ENCODE measurements around the gene FRMD1.

Gene FRMD1

DNA sequence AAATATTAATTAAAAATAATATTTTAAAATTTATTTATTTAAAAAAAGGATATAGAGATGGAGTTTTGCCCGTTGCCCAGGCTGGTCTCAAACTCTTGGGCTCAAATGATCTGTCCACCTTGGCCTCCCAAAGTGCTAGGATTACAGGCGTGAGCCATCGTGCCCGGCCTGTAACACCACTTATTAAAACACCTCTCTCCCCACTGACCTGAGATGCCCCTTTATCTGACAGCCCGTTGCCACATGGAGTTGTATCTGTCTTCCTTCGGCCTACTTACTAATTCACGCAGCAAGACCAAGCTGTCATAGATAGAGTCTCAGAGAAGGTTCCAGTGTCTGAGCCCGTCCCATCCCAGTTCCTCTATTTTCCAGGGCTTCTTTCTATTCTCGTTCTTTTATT, 50.8 kb downstream of the FRMD1 start:
- no peak overlapping the region for H3K4me3 ChIP-seq (replicated peaks; ENCODE audit: insufficient read depth, low read length)
- H3K27ac ChIP-seq (replicated peaks), result no peak overlapping the region
- TF ChIP-seq, protein P1, sequence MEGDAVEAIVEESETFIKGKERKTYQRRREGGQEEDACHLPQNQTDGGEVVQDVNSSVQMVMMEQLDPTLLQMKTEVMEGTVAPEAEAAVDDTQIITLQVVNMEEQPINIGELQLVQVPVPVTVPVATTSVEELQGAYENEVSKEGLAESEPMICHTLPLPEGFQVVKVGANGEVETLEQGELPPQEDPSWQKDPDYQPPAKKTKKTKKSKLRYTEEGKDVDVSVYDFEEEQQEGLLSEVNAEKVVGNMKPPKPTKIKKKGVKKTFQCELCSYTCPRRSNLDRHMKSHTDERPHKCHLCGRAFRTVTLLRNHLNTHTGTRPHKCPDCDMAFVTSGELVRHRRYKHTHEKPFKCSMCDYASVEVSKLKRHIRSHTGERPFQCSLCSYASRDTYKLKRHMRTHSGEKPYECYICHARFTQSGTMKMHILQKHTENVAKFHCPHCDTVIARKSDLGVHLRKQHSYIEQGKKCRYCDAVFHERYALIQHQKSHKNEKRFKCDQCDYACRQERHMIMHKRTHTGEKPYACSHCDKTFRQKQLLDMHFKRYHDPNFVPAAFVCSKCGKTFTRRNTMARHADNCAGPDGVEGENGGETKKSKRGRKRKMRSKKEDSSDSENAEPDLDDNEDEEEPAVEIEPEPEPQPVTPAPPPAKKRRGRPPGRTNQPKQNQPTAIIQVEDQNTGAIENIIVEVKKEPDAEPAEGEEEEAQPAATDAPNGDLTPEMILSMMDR (IDR thresholded peaks at IDR 0.05; ENCODE audit: insufficient read depth, low read length), result no peak
- TF ChIP-seq, protein P2, sequence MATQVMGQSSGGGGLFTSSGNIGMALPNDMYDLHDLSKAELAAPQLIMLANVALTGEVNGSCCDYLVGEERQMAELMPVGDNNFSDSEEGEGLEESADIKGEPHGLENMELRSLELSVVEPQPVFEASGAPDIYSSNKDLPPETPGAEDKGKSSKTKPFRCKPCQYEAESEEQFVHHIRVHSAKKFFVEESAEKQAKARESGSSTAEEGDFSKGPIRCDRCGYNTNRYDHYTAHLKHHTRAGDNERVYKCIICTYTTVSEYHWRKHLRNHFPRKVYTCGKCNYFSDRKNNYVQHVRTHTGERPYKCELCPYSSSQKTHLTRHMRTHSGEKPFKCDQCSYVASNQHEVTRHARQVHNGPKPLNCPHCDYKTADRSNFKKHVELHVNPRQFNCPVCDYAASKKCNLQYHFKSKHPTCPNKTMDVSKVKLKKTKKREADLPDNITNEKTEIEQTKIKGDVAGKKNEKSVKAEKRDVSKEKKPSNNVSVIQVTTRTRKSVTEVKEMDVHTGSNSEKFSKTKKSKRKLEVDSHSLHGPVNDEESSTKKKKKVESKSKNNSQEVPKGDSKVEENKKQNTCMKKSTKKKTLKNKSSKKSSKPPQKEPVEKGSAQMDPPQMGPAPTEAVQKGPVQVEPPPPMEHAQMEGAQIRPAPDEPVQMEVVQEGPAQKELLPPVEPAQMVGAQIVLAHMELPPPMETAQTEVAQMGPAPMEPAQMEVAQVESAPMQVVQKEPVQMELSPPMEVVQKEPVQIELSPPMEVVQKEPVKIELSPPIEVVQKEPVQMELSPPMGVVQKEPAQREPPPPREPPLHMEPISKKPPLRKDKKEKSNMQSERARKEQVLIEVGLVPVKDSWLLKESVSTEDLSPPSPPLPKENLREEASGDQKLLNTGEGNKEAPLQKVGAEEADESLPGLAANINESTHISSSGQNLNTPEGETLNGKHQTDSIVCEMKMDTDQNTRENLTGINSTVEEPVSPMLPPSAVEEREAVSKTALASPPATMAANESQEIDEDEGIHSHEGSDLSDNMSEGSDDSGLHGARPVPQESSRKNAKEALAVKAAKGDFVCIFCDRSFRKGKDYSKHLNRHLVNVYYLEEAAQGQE (IDR thresholded peaks at IDR 0.05; ENCODE audit: insufficient replicate concordance, low read depth), result no peak
- TF ChIP-seq SPI1 (IDR thresholded peaks at IDR 0.05; ENCODE audit: borderline replicate concordance, low read depth) (no peak), POLR2AphosphoS5 (IDR thresholded peaks at IDR 0.05; ENCODE audit: low read depth) (no peak), GABPA (IDR thresholded peaks at IDR 0.05; ENCODE audit: low read depth) (no peak)
- H3K27me3 ChIP-seq (ENCODE audit: insufficient read depth, poor library complexity, severe bottlenecking), result no peaks in the 10 kb centered on the region
- DNase-seq (ENCODE audit: low read depth in 1 of 2, low spot score in 1 of 2), result no peak

DNA sequence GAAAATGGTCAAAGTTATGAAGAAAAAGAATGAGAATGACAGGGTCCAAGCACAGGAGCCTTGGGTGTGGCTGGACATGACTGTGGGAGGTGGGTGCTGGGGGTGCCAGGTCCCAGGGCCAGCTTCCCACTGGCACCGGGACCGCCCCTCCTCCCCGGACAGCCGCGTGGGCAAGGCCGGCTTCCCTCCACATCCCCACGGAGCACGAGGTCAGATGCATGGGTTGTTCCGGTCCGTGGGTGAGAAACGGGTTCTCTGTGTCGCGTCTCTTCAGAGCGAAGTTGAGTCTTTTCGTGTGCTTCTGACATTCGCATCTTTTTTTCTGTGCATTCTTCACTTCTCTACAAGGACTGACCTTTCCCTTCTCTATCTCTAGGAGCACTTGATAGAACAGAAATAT, 51.5 kb downstream of the FRMD1 start:
- Histone ChIP-seq H3K27me3 (ENCODE audit: insufficient read depth, poor library complexity, severe bottlenecking) (no peaks in the 10 kb centered on the region), H3K4me3 (replicated peaks; ENCODE audit: insufficient read depth, low read length) (no peak overlapping the region), H3K27ac (replicated peaks) (no peak overlapping the region)
- no peak for DNase-seq (ENCODE audit: low read depth in 1 of 2, low spot score in 1 of 2)
- TF ChIP-seq, protein P1 (IDR thresholded peaks at IDR 0.05; ENCODE audit: insufficient read depth, low read length), result no peak
- TF ChIP-seq POLR2AphosphoS5 (IDR thresholded peaks at IDR 0.05; ENCODE audit: low read depth), result no peak
- no peak for TF ChIP-seq SPI1 (IDR thresholded peaks at IDR 0.05; ENCODE audit: borderline replicate concordance, low read depth)
- TF ChIP-seq GABPA (IDR thresholded peaks at IDR 0.05; ENCODE audit: low read depth), result no peak
- TF ChIP-seq, protein P2 (IDR thresholded peaks at IDR 0.05; ENCODE audit: insufficient replicate concordance, low read depth), result no peak

DNA sequence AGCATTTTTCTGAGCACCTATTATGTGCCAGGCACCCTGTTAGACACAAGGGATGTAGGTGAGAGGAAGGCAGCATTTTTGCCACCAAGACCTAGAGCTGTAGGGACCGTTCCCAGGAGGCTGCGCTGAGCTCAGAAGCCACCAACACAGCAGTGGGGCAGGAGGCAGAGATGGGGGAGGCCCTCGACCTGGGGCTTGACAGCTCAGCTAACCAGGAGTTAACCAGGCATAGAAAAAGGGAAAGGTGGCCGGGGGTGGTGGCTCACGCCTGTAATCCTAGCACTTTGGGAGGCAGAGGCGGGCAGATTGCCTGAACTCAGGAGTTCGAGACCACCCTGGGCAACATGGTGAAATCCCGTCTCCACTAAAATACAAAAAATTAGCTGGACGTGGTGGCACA, 52.1 kb downstream of the FRMD1 start:
- no peak for TF ChIP-seq SPI1 (IDR thresholded peaks at IDR 0.05; ENCODE audit: borderline replicate concordance, low read depth)
- TF ChIP-seq, protein P2 (IDR thresholded peaks at IDR 0.05; ENCODE audit: insufficient replicate concordance, low read depth), result no peak
- no peak for TF ChIP-seq POLR2AphosphoS5 (IDR thresholded peaks at IDR 0.05; ENCODE audit: low read depth)
- no peak for TF ChIP-seq GABPA (IDR thresholded peaks at IDR 0.05; ENCODE audit: low read depth)
- TF ChIP-seq, protein P1 (IDR thresholded peaks at IDR 0.05; ENCODE audit: insufficient read depth, low read length), result no peak

More for the DNA sequence above, 52.1 kb downstream of the FRMD1 start:
- Histone ChIP-seq H3K27me3 (ENCODE audit: insufficient read depth, poor library complexity, severe bottlenecking) (no peaks in the 10 kb centered on the region), H3K4me3 (replicated peaks; ENCODE audit: insufficient read depth, low read length) (no peak overlapping the region), H3K27ac (replicated peaks) (no peak overlapping the region)
- no peak for DNase-seq (ENCODE audit: low read depth in 1 of 2, low spot score in 1 of 2)
